HG02885 (cell line): Measurements from ENCODE around the gene TK1.

ENCODE experiments used
- ATAC-seq: cut with Tn5 transposase; IDR thresholded peaks from one replicate; pipeline ENCODE4 v1.9.1; 2021; ENCODE audit warnings: mild to moderate bottlenecking; ENCODE audit not compliant: unreplicated experiment, poor library complexity

The TK1 gene

GRCh38 chr17:78223061-78223460, 36.2 kb upstream of the TK1 start:
- no peak for ATAC-seq

- ATAC-seq = no peak
Measured at GRCh38 chr17:78219396-78220150, 32.7 kb upstream of the TK1 start.

GRCh38 chr17:78214706-78215061, 27.8 kb upstream of the TK1 start:
- no peak for ATAC-seq

GRCh38 chr17:78214016-78214705, 27.3 kb upstream of the TK1 start, which contains the start of gene BIRC5:
BIRC5 (plus strand) TSS chr17:78214253; CDS start chr17:78214317, 64 bp downstream.
- ATAC-seq = peak; percentile 86

GRCh38 chr17:78211032-78211431, 24.2 kb upstream of the TK1 start:
- no peak for ATAC-seq

GRCh38 chr17:78210111-78210510, 23.3 kb upstream of the TK1 start:
- no peak for ATAC-seq

- no peak for ATAC-seq
Measured at GRCh38 chr17:78208486-78208885, 21.6 kb upstream of the TK1 start.

- ATAC-seq = no peak
Measured at GRCh38 chr17:78206298-78206697, 19.4 kb upstream of the TK1 start.

- no peak for ATAC-seq
Measured at GRCh38 chr17:78205124-78205775, 18.4 kb upstream of the TK1 start.

- no peak for ATAC-seq
Measured at GRCh38 chr17:78204387-78205123, 17.7 kb upstream of the TK1 start.

GRCh38 chr17:78202666-78203065, 15.8 kb upstream of the TK1 start:
- no peak for ATAC-seq

- ATAC-seq = no peak
Measured at GRCh38 chr17:78200451-78200850, 13.6 kb upstream of the TK1 start.

- no peak for ATAC-seq
Measured at GRCh38 chr17:78197147-78197832, 10.4 kb upstream of the TK1 start.

GRCh38 chr17:78196716-78197115, 9.9 kb upstream of the TK1 start:
- ATAC-seq = no peak

- no peak for ATAC-seq
Measured at GRCh38 chr17:78185981-78186691, 716 bp downstream of the TK1 start.

- no peak for ATAC-seq
Measured at GRCh38 chr17:78184868-78185267, 2.0 kb downstream of the TK1 start.

- ATAC-seq = no peak
Measured at GRCh38 chr17:78184351-78184750, 2.5 kb downstream of the TK1 start.

GRCh38 chr17:78183916-78184315, 2.9 kb downstream of the TK1 start:
- ATAC-seq = no peak

GRCh38 chr17:78182504-78182903, 4.3 kb downstream of the TK1 start:
- no peak for ATAC-seq

GRCh38 chr17:78180508-78180907, 6.3 kb downstream of the TK1 start:
- ATAC-seq = no peak
